GM19025 (cell line): ENCODE data around the gene MBOAT7.

Experiments used
- ATAC-seq: cut with Tn5 transposase; IDR thresholded peaks from one replicate; pipeline ENCODE4 v1.9.1; 2021; ENCODE audit warnings: mild to moderate bottlenecking, low read depth, moderate library complexity; ENCODE audit not compliant: unreplicated experiment

MBOAT7 gene

DNA sequence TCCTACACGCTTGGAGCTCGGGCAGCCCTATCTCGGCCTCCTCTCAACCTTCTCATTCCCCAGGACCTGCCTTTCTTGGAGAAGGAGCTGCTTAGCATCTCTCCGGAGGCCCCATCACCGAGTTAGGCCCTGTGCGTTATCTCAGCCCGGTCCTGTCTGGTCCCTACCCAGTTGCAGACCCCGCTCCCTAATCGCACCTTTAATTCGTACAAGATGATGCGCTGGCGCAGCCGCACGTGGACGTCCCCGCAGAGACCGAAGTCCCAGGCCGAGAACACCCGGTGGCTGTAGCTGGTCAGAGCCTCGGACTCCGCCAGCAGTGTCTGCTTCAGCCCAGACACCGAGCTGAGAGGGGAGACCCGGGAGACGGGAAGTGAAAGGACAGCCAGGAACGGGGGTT lies 24.2 kb downstream of the MBOAT7 start:
- no peak for ATAC-seq

DNA sequence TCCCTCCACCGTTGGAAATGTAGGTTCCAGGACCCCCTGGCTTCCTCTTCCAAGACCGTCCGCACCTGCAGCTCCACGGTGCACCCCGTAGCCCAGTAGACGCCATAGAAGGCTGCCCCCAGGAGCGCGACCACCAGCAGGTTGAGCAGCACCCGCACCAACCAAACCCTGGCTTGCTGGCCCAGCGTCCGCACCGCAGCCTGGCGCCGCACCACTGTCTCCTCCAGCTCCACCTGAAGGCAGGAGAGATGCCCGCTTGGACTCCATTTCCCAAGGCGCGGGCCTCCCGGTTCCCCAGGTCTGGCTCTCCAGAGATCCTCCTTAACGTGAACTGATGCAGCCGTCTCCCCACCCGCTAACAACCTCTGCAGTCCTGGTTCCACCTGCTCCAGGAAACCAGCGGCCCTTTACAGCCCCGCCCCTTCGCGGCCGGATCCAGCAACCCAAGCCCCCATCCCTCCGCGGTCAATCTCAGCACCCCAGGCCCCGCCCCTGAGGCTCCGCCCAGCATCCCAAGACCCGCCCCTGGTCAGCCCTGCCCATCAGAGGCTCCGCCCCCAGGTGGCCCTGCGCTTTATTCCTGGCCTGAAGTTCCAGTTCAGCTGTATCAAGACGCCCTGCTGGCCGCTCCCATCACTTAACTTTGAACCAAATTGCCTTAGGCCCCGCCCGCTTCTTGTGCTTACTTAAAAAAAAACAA lies 24.9 kb downstream of the MBOAT7 start:
- no peak for ATAC-seq

DNA sequence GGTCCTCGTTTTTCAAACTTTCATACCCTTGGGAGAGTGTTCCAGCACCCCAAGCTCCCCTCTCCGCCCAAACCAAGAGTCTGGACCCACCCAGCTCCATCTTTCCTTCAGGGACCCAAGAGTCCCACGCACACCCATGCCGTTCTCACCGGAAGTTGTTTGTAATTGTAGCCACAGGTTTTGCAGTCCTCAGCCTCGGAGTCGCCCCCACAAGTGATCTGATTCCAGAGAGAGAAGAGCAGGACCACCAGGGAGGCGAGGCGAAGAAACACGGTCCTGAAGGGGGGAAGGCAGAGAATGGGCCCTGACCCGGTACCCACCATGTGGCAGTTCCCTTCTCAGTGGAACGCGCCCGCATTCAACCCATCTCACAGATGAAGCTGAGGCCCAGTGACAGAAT lies 26.5 kb downstream of the MBOAT7 start:
- ATAC-seq = no peak

DNA sequence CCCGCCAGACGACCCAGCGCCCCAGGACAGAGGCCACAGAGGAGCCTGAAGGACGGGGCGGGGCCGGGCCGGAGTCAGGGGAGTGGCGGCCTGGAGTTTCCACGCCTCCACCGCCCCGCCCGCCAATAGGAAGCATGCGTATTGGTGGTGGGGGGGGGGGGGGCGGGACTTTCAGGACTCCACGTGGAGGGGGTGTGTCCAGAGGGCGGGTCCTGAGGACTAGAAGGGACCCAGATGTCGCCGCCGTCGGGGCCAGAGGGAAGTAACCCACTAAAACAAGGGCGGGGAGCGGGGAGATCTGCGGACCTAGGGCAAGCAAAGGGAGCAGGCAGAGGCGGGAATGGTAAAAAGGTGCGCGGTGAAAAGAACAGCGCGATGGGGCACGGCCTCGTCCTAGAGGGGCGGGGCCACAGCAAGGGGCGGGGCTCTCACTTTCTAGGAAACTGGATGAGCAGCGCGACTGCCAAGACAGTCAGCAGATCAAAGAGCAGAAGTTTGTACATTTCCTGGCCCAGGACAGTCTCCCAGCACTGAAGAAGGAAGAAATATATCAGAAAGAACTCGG lies 27.1 kb downstream of the MBOAT7 start:
- no peak for ATAC-seq

DNA sequence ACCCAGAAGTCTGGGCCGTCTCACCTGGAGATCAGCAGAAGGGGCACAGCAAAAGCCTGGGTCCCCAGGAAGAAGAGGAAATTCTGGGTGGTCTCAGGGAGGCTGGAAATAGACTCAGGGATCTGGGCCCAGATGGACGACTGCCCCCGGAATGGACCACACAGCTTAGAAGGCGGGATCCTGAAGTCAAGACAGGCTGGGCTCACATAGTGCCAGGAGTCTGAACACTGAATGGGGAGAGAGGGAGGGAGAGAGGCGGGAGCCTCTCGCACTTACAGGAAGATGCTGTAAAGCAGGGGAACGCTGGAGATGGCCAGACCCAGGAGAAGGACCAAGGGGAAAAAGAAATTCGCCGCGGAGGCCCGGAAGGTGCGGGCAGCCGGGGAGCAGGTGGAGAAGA lies 28.5 kb downstream of the MBOAT7 start:
- ATAC-seq = no peak

DNA sequence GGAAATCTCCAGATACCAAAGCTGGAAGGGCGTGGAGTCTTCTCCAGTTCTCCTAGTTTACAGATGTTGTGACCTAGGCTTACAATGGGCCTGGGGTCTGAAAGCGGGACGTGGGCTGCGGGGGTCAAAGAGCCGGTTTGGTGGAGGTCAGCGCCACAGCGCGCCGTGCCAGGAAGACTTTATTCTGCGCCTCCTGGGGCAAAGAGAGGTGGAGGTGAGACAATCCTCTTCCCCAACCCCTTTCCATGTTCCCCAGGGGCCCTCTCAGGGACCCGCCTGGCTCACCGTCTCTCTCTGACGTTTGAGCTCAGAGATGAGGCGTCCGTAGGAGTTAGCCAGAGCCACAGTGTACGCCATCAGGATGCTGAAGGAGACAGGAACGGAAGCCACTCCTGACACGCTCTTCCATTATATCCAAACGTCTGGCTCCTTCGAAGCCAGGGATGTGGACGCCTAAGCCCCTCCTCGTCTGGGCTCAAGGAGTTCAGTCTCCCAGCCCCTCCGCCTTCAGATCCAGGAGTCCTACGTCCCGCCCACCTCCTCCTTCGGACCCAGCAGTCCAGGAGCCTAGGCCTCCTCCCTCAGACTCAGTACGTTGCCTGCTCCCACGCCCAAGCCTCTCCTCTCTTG lies 29.1 kb downstream of the MBOAT7 start:
- no peak for ATAC-seq

DNA sequence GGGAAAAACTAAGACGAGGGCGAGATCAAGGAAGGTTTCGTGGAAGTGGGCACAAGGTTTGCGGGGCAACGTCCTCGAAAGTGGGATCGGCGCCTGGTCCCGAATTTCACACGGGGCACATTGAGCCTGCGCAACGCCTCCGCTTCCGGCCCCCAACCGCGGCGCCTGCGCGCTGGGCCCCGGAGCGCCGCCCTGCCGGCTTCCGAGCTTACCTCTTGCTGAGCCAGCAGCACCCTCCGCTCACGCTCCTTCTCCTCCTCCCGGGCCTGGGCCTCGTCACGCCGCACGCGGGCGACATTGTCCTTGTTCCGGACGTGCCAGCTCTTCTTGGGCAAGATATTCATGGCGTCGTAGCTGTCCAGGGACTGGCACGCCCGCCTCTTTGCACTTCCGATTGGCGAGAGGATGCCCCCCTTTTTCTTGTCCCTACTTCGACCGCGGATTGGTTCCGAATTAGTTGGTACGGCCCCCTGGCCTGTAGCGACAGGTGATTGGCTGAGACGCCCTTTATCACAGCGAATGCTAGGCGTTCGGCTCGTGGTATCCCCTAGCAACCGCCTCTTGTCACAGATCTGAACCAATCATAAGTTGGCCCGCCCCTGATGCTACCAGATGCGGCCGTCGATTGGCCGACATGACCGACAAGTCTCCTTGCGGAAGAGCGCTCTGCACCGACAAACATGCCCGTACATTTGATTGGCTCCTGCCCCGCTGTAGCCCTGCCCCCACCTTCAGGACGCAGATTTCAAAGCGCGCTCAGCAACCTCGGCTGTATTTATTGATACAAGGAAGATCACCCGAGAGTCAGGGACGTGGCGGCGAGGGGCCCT lies 29.8 kb downstream of the MBOAT7 start, which contains the start of gene LENG1:
Gene LENG1, minus strand, starts transcription at position 370 of the 830 bp plus-strand sequence. Its CDS starts 26 bp downstream, at position 344.
- ATAC-seq = peak; percentile 86

DNA sequence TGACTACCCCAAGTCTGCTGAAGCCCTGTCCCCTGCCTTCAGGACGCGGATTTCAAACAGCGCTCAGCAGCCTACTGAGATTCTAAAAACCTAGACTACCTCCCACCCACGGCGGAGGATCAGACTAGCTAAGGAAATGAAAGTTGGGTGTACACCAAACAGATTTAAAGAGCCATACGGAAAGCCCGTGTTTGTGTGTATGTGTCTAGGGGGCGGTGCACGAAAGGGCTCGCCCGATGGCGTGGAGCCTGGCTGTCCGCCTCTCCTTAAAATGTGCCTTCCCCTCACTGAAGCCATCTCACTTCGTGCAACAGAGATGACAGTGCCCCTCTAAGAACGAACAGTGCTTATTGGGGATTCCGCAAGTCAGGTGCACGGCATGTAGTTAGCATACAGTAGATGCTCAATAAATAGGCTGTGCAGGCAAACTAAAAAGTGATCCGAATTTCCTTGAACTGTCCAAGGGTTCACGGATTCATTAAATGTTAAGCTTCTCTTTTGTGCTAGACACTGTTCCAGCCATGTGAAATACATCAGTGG lies 30.5 kb downstream of the MBOAT7 start:
- no peak for ATAC-seq

DNA sequence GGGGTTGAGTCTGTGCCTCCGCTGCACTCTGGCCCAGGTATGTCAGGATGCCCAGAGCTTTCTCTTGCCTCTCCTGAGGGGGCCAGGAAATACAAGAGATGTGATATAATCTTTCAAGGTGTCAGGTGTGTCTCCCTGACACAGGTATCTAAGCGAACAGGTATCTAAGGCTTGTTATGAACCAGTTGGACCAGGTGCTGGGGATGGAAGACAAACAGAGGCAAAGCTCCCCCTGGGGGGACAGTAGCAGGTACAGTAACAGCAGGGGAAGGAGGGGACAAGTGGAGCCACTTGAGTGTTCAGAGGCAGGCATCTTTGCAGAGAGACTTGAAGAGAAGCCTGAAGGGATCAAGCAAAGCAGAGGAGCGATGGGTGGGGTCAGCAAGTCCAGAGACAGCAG lies 32.4 kb downstream of the MBOAT7 start:
- no peak for ATAC-seq

DNA sequence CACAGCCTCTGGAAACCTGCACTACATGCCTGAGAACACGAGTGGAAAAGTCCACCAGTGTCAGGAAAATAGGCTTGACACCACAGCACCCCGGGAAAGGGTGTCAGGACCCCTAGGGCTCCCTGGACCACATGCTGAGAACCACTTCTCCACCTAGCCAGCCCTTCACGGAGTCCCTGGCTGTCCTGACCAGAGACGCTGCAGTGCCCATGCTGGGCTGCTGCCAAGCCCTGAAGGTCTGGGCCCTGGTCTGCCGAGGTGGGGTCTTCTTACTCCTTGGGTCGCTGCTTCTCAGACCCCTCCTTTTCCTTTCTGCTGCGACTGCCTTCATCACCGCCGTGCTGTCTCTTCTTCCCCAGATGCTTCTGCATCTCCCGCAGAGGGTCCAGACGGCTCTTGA lies 32.9 kb downstream of the MBOAT7 start:
- ATAC-seq = no peak

DNA sequence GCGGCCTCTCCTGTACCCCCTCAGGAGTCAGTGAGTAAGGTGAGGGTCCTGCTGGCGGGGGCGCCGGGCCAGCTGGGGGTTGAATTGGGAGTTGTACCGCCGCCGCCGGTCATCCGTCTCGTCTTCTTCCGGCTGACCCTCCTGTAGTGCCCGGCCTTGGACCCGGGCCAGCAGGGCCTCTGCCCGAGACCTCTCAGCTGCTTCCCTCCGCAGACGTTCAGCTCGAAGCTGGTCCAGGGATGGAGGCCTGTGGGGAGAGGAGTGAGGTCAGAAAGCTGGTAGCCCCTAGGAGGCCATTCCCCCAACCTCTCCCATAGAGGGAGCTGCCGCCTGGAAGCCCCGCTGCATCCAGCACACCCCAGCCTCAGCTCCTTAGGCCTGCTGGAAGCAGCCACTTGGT lies 33.7 kb downstream of the MBOAT7 start:
- ATAC-seq = no peak

DNA sequence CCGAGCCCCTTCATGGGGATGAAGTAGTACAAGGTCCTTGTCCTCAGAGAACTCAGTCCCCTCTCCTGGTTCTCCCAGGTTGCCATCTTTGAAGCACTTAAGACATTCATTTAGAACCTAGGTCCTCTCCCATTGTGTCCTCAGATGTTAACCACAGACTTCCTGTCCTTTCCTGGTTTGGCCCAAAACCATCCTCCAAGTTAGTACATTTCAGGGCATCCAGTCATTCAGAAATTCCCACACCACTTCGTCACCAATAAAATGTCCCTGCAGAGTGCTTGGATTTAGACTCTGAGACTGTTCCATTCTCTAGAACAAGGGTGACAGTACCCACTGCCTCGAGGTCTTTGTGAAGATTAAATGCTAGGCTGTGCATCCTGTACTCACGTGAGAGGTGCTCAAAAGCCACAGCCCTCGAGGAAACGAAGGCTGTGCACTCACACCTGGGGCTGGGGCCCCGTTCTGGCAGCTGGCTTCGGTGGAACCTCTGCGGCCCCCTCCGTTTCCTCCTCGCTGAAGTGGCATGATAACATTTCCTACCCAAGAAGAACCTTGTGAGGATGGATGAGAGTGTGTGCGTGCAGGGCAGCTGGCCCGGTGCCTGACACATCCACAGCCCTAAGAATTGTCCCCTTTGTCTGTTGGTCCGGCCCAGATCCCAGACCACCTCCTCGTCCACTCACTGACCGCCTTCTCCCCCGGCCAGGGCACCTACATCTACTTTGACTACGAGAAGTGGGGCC lies 34.6 kb downstream of the MBOAT7 start:
- no peak for ATAC-seq

DNA sequence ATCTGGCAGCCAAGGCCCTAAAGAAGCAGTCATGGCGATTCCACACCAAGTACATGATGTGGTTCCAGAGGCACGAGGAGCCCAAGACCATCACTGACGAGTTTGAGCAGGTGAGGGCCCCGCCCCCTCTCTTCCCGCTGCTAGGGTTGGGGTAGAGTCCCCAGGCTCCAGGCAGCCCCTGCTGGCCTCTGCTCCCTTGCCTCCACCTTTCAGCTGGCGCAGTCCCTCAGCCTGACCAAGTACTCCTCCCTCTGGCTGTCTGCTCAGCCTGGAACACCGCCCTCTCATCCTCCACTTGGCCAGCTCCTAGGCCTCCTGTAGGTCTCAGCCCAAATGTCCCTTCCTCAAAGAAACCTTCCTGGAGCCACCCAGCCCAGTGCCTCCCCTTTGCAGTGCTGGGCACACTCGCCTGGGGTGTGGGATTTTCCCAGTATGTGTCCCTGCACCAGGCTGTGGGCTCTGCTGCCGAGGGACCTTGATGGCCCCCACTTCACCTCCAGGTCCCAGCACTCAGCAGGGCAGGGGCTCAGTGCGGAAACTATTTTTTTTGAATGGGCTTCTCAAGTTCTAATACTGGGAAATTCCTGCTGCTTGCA lies 35.6 kb downstream of the MBOAT7 start:
- ATAC-seq = no peak

DNA sequence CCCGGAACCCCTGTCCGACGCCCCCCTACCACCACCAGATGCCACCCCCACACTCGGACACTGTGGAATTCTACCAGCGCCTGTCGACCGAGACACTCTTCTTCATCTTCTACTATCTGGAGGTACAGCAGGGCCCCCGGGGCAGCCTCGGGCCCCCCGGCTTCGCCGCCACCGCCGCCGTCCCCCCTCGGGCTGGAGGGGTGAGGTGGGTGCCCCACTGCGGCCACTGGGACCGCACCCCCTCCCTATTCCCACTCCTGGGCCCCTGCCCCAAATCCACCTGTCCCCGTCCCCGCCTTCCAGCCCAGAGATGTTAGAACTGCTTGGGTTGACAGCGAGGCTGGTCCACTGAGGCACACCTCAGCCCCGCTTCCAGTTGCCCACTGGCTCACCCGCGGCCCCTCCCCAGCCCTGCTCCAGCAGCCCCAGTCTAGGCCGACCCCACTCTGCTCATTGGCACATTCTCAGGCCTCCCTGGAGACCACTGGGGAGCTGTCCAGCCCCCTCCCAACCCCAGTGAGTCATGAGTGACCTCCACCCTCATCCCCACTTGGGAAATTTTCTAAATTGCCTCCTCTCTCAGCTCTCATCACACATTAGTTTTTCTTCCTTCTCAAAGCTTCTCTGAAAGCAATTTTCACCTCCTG lies 36.4 kb downstream of the MBOAT7 start:
- no peak for ATAC-seq

DNA sequence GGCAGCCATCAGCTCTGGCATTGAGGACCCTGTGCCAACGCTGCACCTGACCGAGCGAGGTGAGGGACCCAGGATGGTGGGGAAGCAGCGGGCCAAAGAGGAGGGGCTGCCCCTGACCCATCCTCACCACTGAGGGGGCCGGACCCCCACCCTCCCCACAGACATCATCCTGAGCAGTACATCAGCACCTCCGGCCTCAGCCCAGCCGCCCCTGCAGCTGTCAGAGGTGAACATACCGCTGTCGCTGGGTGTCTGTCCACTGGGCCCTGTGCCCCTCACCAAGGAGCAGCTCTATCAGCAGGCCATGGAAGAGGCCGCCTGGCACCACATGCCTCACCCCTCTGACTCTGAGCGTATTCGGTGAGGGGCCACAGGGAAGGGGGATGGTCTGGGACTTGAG lies 37.1 kb downstream of the MBOAT7 start:
- no peak for ATAC-seq

DNA sequence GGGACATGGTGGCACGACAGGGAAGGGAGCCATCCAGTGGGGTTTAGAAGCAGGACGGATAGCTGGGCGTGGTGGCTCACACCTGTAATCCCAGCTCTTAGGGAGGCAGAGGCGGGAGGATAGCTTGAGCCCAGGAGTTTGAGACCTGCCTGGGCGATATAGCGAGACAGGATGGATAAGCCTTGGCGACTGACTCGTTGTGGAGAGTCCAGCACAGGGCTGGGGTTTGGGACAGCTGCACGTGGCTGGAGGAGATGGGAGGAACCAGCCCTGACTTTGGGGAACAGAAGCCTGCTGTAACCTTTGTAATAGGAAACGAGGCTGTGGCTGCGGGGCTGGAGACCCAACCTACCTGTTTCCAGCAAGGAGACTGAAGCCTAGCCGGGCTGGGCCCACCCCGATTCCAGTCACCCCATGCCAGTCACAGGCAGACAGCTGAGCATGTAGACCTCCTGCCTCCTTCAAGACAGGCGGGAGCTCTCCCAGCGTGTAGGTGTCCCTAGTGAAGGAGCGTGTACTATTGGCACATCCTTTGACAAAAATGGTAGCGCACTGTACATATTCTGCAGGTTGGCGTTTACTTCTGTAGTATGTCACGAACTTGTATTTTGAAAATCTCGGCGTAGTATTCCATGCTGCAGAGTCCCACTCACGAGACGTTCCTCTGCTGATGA lies 37.9 kb downstream of the MBOAT7 start:
- no peak for ATAC-seq

DNA sequence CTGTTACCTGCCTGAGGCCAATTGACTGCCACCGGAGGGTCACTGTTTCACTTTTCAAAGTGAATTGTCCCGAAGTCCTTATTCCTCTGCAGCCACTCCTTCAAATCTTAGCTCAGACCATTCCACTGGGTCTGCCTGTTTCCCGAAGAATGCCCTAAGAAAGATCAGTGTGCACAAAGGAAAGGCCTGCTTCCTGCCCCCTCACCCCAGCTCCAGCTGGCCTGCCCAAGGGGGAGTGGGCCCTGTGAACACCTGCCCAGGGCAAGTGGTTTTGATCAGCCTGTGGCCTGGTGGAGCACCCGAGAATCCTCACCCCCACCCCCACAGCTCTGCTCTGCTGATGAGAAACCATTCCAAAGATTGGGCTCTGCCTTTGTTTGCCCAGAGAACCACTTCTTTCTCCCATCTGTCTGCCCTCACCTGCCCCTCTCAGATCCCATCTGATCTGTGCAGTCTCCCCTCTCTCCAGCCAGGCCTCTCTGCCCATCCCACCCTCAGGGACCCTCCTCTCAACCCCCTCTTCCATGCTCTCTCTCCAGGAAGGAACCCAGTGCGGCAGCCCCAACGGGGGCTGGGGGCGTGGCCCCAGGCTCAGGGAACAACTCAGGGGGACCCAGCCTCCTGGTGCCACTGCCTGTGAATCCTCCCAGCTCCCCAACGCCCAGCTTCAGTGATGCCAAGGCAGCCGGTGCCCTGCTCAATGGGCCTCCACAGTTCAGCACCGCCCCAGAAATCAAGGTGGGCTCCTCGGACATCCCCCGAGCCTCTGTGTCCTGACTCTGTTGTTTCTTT lies 40.2 kb downstream of the MBOAT7 start:
- no peak for ATAC-seq

DNA sequence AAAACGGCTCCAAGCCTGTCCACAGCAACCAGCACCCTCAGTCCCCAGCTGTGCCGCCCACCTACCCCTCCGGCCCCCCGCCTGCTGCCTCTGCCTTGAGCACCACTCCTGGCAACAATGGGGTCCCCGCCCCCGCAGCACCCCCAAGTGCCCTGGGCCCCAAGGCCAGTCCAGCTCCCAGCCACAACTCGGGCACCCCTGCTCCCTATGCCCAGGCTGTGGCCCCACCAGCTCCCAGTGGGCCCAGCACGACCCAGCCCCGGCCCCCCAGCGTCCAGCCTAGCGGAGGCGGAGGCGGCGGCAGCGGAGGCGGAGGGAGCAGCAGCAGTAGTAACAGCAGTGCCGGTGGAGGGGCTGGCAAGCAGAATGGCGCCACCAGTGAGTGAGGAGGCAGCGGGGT lies 41.2 kb downstream of the MBOAT7 start:
- no peak for ATAC-seq
